HS-5 (cell line): ENCODE data around the gene GPR62.

ENCODE experiments used
- DNase-seq: peaks from one replicate; pipeline ENCODE4 v3.0.0-alpha.2; 2012; ENCODE audit warnings: low read depth

The GPR62 gene

GRCh38 chr3:51994530-51994929, 39.3 kb downstream of the GPR62 start:
- no peak for DNase-seq

- DNase-seq = peak; percentile 82
Measured at GRCh38 chr3:51995346-51996163, 40.4 kb downstream of the GPR62 start, which contains the start of gene RPL29. Gene RPL29 (minus strand): TSS chr3:51995895. CDS start chr3:51995461, 434 bp downstream.

- no peak for DNase-seq
Measured at GRCh38 chr3:51997172-51997571, 42.0 kb downstream of the GPR62 start.

- no peak for DNase-seq
Measured at GRCh38 chr3:51997935-51998596, 42.9 kb downstream of the GPR62 start.

GRCh38 chr3:51998774-51999173, 43.6 kb downstream of the GPR62 start:
- no peak for DNase-seq

- no peak for DNase-seq
Measured at GRCh38 chr3:51999846-52000245, 44.7 kb downstream of the GPR62 start.

GRCh38 chr3:52001443-52001974, 46.3 kb downstream of the GPR62 start:
- no peak for DNase-seq

GRCh38 chr3:52002748-52003147, 47.6 kb downstream of the GPR62 start:
- no peak for DNase-seq

GRCh38 chr3:52004163-52004787, 49.1 kb downstream of the GPR62 start:
- no peak for DNase-seq

GRCh38 chr3:52004906-52005395, 49.8 kb downstream of the GPR62 start:
- no peak for DNase-seq

- DNase-seq = no peak
Measured at GRCh38 chr3:52005571-52005986, 50.4 kb downstream of the GPR62 start.

- DNase-seq = no peak
Measured at GRCh38 chr3:52006017-52006819, 51.0 kb downstream of the GPR62 start.

- no peak for DNase-seq
Measured at GRCh38 chr3:52006820-52007133, 51.6 kb downstream of the GPR62 start.
